ENCODE data around the gene CA4.

The CA4 gene

DNA sequence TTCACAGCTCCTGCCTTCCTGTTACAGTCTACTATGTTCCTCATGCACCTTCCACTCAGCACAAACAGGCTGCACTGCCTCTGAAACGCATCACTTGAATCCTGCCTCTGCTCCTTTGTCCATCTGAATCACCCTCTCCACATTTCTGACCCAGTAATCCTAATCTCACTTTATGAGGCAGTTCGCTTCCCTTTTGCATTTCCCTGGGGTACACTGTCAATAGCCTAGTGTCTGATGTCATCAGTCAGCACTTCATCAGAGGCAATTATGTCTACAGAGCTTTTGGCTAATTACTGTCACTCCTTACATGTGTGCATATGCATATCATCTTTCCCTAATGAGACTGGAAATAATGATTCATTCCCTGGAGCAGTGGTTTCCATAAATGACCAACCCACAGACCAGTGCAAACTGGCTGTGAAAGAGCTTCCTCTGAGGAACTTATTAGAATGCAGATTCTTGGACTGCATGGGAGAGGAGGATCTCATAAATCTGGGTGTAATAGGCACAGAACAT, 23.6 kb downstream of the CA4 start (continued):
- TF ChIP-seq BCL11A (tag by site-specific recombination; IDR thresholded peaks at IDR 0.05; ENCODE audit: low read depth) (peak; percentile 100), ZNF549 (tag by site-specific recombination; IDR thresholded peaks at IDR 0.05) (no peak), ZNF155 (tag by site-specific recombination; IDR thresholded peaks at IDR 0.05) (no peak), ZNF391 (tag by site-specific recombination; IDR thresholded peaks at IDR 0.05; ENCODE audit: borderline replicate concordance, low read depth) (peak; percentile 100), SP3 (tag by site-specific recombination; IDR thresholded peaks at IDR 0.05) (peak; percentile 77), ZNF37A (tag by site-specific recombination; IDR thresholded peaks at IDR 0.05) (no peak), ZNF518A (tag by site-specific recombination; conservative IDR thresholded peaks at IDR 0.05; ENCODE audit: low read depth) (no peak), IKZF3 (tag by site-specific recombination; IDR thresholded peaks at IDR 0.05) (peak; percentile 89), SCRT2 (tag by site-specific recombination; IDR thresholded peaks at IDR 0.05) (peak; percentile 58), ZNF248 (tag by site-specific recombination; IDR thresholded peaks at IDR 0.05) (no peak), ZSCAN30 (tag by site-specific recombination; IDR thresholded peaks at IDR 0.05) (0 out of 2 replicates have a peak, but pooled peaks have one; percentile 52), ZNF311 (tag by site-specific recombination; IDR thresholded peaks at IDR 0.05; ENCODE audit: borderline replicate concordance) (no peak), ZNF280D (tag by site-specific recombination; IDR thresholded peaks at IDR 0.05) (0 out of 2 replicates have a peak, but pooled peaks have one; percentile 31), SP2 (tag by site-specific recombination; IDR thresholded peaks at IDR 0.05) (peak; percentile 36; the same call in 1 of the 2 replicates), ZNF777 (tag by site-specific recombination; IDR thresholded peaks at IDR 0.05; ENCODE audit: borderline replicate concordance) (no peak), TRIM28 (IDR thresholded peaks at IDR 0.05; ENCODE audit: borderline replicate concordance, low read length) (peak; percentile 75; the same call in 1 of the 2 replicates), PBX3 (CRISPR knock-in tag; IDR thresholded peaks at IDR 0.05) (no peak), PRDM10 (tag by site-specific recombination; IDR thresholded peaks at IDR 0.05) (no peak), KLF10 (tag by site-specific recombination; IDR thresholded peaks at IDR 0.05) (0 out of 2 replicates have a peak, but pooled peaks have one; percentile 34), ZNF169 (tag by site-specific recombination; IDR thresholded peaks at IDR 0.05) (no peak), ZNF202 (tag by site-specific recombination; IDR thresholded peaks at IDR 0.05; ENCODE audit: borderline replicate concordance) (no peak), ZNF335 (tag by site-specific recombination; conservative IDR thresholded peaks at IDR 0.05) (peak; percentile 45; the same call in 1 of the 2 replicates), ZNF664 (tag by site-specific recombination; IDR thresholded peaks at IDR 0.05) (no peak), KLF9 (tag by site-specific recombination; IDR thresholded peaks at IDR 0.05; ENCODE audit: low read depth) (peak; percentile 58; the same call in 1 of the 2 replicates), PRDM4 (tag by site-specific recombination; IDR thresholded peaks at IDR 0.05) (peak; percentile 87)

Data from HEK293 (cell line).